ENCODE results near the gene BAIAP3. TPM values are rescaled to one million over a fixed set of nuclear protein-coding genes. Genes with fewer than 3 reads are reported as not detected.

BAIAP3 gene
- total RNA-seq, 4 donors from 2014 or later: 1.3 to 4.2 (median 2.3) TPM

- H3K36me3 ChIP-seq: peaks cover 0 to 3% (median 0%) of the 10 kb centered on the region in 4 donors
- H3K27me3 ChIP-seq: peaks cover 0 to 53% (median 0%) of the 10 kb centered on the region in 4 donors
- no peak overlapping the region for H3K27ac ChIP-seq (replicated peaks in 1 of 4)
- peaks cover 6 to 19% (median 16%) of the 10 kb centered on the region in 4 donors for H3K4me1 ChIP-seq
- DNase-seq (ENCODE audit: extremely low spot score): no peak
- no peak overlapping the region for H3K4me3 ChIP-seq
- intact Hi-C loops (cut with DNase I): no loop called here
- WGBS: 66% methylated on average over 7 of the region's 36 CpGs
- no peaks in the 10 kb centered on the region for H3K9me3 ChIP-seq
- TF ChIP-seq POLR2A (IDR thresholded peaks at IDR 0.05; ENCODE audit: low read depth) (no peak), EP300 (IDR thresholded peaks at IDR 0.05) (no peak), POLR2AphosphoS5 (IDR thresholded peaks at IDR 0.05) (no peak), CTCF (IDR thresholded peaks at IDR 0.05) (no peak)
Observed at GRCh38 chr16:1340730-1341494, 7.5 kb downstream of the BAIAP3 start.

- WGBS: 82% methylated on average over 13 of the region's 39 CpGs
- Histone ChIP-seq H3K9me3 (no peaks in the 10 kb centered on the region), H3K36me3 (peaks cover 0 to 3% (median 0%) of the 10 kb centered on the region in 4 donors), H3K4me1 (peaks cover 6 to 19% (median 16%) of the 10 kb centered on the region in 4 donors), H3K27me3 (peaks cover 0 to 45% (median 0%) of the 10 kb centered on the region in 4 donors), H3K27ac (replicated peaks in 1 of 4) (no peak overlapping the region), H3K4me3 (no peak overlapping the region)
- no peak for TF ChIP-seq POLR2A (IDR thresholded peaks at IDR 0.05; ENCODE audit: low read depth)
- intact Hi-C loops (cut with DNase I): no loop called here
- DNase-seq (ENCODE audit: extremely low spot score): no peak
Observed at GRCh38 chr16:1341495-1342420, 8.3 kb downstream of the BAIAP3 start.

GRCh38 chr16:1342526-1343427, 9.3 kb downstream of the BAIAP3 start:
- DNase-seq (ENCODE audit: extremely low spot score): peak; percentile 98
- H3K27ac ChIP-seq (replicated peaks in 1 of 4): no peak overlapping the region
- intact Hi-C loops (cut with DNase I): no loop called here
- H3K4me3 ChIP-seq: peak overlapping the region in 3 of 4 donors; percentile 10 to 32 (median 20)
- peaks cover 6 to 19% (median 16%) of the 10 kb centered on the region in 4 donors for H3K4me1 ChIP-seq
- WGBS: 2% methylated on average over 23 of the region's 49 CpGs
- peaks cover 0 to 36% (median 0%) of the 10 kb centered on the region in 4 donors for H3K27me3 ChIP-seq
- no peak for TF ChIP-seq POLR2A (IDR thresholded peaks at IDR 0.05; ENCODE audit: low read depth)
- H3K36me3 ChIP-seq: peaks cover 0 to 8% (median 6%) of the 10 kb centered on the region in 4 donors
- H3K9me3 ChIP-seq: no peaks in the 10 kb centered on the region

- Histone ChIP-seq H3K27ac (replicated peaks in 1 of 4) (no peak overlapping the region), H3K4me1 (peaks cover 6 to 19% (median 16%) of the 10 kb centered on the region in 4 donors), H3K9me3 (no peaks in the 10 kb centered on the region), H3K27me3 (peaks cover 0 to 29% (median 0%) of the 10 kb centered on the region in 4 donors), H3K36me3 (peaks cover 5 to 16% (median 14%) of the 10 kb centered on the region in 4 donors), H3K4me3 (peak overlapping the region in 3 of 4 donors; percentile 10 to 32 (median 20))
- 46% methylated on average over 26 of the region's 44 CpGs for WGBS
- no peak for DNase-seq (ENCODE audit: extremely low spot score)
- no peak for TF ChIP-seq POLR2AphosphoS5 (IDR thresholded peaks at IDR 0.05)
- TF ChIP-seq POLR2A (IDR thresholded peaks at IDR 0.05; ENCODE audit: low read depth): no peak
- no peak for TF ChIP-seq CTCF (IDR thresholded peaks at IDR 0.05)
- no peak for TF ChIP-seq EP300 (IDR thresholded peaks at IDR 0.05)
- intact Hi-C loops (cut with DNase I): no loop called here
Observed at GRCh38 chr16:1343428-1344242, 10.2 kb downstream of the BAIAP3 start.

Measured in esophagus muscularis mucosa (tissue), 4 donors.